HepG2 (cell line): Measurements from ENCODE around the gene XXYLT1. TPM values are rescaled to one million over a fixed set of nuclear protein-coding genes. Genes with fewer than 3 reads are reported as not detected.
A peak's percentile ranks its signal among the peaks of the same experiment; 100 is the strongest.

Experiments
- DNMT1 ChIP-seq: sonication (generic); formaldehyde crosslinking; IDR thresholded peaks from 2 replicates; pipeline ENCODE4 v1.5.1; 2020; ENCODE audit warnings: mild to moderate bottlenecking, missing genetic modification reagents
- EED ChIP-seq: sonication (generic); formaldehyde crosslinking; IDR thresholded peaks from 2 replicates; pipeline ENCODE4 v1.5.0; 2020; ENCODE audit warnings: mild to moderate bottlenecking, missing genetic modification reagents
- EHMT2 ChIP-seq: fragments of 200-600 bp; sonication (generic); IDR thresholded peaks from 2 replicates; pipeline ENCODE4 v1.7.0; 2017; ENCODE audit warnings: antibody characterized with exemption, low read depth, low read length, borderline replicate concordance
- MEIS1 ChIP-seq: sonication (generic); formaldehyde crosslinking; IDR thresholded peaks from 2 replicates; pipeline ENCODE4 v1.9.0; 2021; ENCODE audit warnings: mild to moderate bottlenecking, missing genetic modification reagents, moderate library complexity, borderline replicate concordance
- TBX3 ChIP-seq: fragments of 450-650 bp; IDR thresholded peaks from 2 replicates; pipeline ENCODE4 v1.6.1; 2017; ENCODE audit warnings: antibody characterized with exemption, mild to moderate bottlenecking, inconsistent platforms, borderline replicate concordance
- polyA plus RNA-seq, 8 experiments: library from polyadenylated mRNA; depleted of rRNA in 3 of 8; stranded (reverse) in 7 of 8; unstranded in 1 of 8; fragments of >200 nt; fragmentation: Illumina TruSeq in 4 of 8; extraction: Trizol in 4 of 8; gene quantifications; 2 replicates each; pipeline versions ENCODE4 v1.2.1 to v1.2.3, GENCODE V29; 2011 to 2016; ENCODE audit warnings: low read depth in 4 of 8, missing spikeins in 1 of 8, mixed read lengths in 1 of 8; ENCODE audit not compliant: insufficient read depth in 1 of 8
- total RNA-seq, 5 experiments: library from RNA; depleted of rRNA; stranded (reverse); fragments of >200 nt; fragmentation: Illumina TruSeq; extraction: Trizol; gene quantifications; 2 replicates each; pipeline ENCODE4 v1.2.3, GENCODE V29; 2016; ENCODE audit warnings: low read depth in 1 of 5
- TF ChIP-seq, protein P1 (sequence below): sonication (generic); formaldehyde crosslinking; conservative IDR thresholded peaks from 2 replicates; pipeline ENCODE4 v1.4.0; 2020; ENCODE audit warnings: mild to moderate bottlenecking, missing genetic modification reagents, moderate library complexity
- TF ChIP-seq, protein P2 (sequence below), 2 experiments: sonication (generic) in 1 of 2; formaldehyde crosslinking in 1 of 2; IDR thresholded peaks; 2 replicates each; pipeline versions ENCODE4 v1.6.1 to v1.9.0; 2014 to 2022; ENCODE audit warnings: antibody characterized with exemption in 1 of 2, borderline replicate concordance in 1 of 2, inconsistent platforms in 1 of 2, low read depth in 1 of 2, missing genetic modification reagents in 1 of 2
- TF ChIP-seq, protein P3 (sequence below): sonication (generic); formaldehyde crosslinking; IDR thresholded peaks from 2 replicates; pipeline ENCODE4 v1.5.1; 2020; ENCODE audit warnings: mild to moderate bottlenecking, missing genetic modification reagents
- TF ChIP-seq, protein P4 (sequence below): sonication (generic); formaldehyde crosslinking; IDR thresholded peaks from 2 replicates; pipeline ENCODE4 v1.4.0; 2020; ENCODE audit warnings: missing genetic modification reagents, borderline replicate concordance

The XXYLT1 gene
- total and polyA plus RNA-seq, 2 of the 13 experiments (the other 11 are each of a cell fraction or from before 2014, with no cell fraction given): 17.7 to 19.0 TPM

DNA sequence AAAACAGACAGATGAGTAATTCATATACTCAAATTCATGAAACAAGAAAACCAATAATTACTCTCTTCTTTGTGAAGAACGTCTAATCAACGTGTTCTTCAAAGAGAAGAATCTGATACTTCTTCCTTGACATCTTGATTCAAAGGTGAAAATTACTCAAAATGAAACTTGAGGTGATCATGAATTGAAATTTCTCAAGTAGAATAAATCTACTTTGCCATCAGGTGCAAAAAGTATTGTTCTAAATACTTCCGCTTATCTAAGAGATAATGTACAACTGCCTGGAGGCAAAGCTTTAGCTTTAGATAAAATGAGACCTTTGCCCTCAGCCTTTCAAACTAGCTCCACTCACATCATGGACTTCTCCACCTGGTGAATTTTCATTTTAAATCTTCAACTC is 13.9 kb upstream of the XXYLT1 start (continued):
- TF ChIP-seq TBX3 (no peak), DNMT1 (CRISPR knock-in tag) (no peak), EED (CRISPR knock-in tag) (no peak), MEIS1 (no peak), EHMT2 (no peak)
- TF ChIP-seq, protein P1, sequence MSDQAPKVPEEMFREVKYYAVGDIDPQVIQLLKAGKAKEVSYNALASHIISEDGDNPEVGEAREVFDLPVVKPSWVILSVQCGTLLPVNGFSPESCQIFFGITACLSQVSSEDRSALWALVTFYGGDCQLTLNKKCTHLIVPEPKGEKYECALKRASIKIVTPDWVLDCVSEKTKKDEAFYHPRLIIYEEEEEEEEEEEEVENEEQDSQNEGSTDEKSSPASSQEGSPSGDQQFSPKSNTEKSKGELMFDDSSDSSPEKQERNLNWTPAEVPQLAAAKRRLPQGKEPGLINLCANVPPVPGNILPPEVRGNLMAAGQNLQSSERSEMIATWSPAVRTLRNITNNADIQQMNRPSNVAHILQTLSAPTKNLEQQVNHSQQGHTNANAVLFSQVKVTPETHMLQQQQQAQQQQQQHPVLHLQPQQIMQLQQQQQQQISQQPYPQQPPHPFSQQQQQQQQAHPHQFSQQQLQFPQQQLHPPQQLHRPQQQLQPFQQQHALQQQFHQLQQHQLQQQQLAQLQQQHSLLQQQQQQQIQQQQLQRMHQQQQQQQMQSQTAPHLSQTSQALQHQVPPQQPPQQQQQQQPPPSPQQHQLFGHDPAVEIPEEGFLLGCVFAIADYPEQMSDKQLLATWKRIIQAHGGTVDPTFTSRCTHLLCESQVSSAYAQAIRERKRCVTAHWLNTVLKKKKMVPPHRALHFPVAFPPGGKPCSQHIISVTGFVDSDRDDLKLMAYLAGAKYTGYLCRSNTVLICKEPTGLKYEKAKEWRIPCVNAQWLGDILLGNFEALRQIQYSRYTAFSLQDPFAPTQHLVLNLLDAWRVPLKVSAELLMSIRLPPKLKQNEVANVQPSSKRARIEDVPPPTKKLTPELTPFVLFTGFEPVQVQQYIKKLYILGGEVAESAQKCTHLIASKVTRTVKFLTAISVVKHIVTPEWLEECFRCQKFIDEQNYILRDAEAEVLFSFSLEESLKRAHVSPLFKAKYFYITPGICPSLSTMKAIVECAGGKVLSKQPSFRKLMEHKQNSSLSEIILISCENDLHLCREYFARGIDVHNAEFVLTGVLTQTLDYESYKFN (CRISPR knock-in tag): 0 out of 2 replicates have a peak, but pooled peaks have one; percentile 14
- TF ChIP-seq, protein P2, sequence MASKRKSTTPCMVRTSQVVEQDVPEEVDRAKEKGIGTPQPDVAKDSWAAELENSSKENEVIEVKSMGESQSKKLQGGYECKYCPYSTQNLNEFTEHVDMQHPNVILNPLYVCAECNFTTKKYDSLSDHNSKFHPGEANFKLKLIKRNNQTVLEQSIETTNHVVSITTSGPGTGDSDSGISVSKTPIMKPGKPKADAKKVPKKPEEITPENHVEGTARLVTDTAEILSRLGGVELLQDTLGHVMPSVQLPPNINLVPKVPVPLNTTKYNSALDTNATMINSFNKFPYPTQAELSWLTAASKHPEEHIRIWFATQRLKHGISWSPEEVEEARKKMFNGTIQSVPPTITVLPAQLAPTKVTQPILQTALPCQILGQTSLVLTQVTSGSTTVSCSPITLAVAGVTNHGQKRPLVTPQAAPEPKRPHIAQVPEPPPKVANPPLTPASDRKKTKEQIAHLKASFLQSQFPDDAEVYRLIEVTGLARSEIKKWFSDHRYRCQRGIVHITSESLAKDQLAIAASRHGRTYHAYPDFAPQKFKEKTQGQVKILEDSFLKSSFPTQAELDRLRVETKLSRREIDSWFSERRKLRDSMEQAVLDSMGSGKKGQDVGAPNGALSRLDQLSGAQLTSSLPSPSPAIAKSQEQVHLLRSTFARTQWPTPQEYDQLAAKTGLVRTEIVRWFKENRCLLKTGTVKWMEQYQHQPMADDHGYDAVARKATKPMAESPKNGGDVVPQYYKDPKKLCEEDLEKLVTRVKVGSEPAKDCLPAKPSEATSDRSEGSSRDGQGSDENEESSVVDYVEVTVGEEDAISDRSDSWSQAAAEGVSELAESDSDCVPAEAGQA (IDR thresholded peaks at IDR 0.05; ENCODE audit: low read depth): no peak
- TF ChIP-seq, protein P2 (CRISPR knock-in tag; IDR thresholded peaks at IDR 0.05; ENCODE audit: borderline replicate concordance): no peak
- TF ChIP-seq, protein P3, sequence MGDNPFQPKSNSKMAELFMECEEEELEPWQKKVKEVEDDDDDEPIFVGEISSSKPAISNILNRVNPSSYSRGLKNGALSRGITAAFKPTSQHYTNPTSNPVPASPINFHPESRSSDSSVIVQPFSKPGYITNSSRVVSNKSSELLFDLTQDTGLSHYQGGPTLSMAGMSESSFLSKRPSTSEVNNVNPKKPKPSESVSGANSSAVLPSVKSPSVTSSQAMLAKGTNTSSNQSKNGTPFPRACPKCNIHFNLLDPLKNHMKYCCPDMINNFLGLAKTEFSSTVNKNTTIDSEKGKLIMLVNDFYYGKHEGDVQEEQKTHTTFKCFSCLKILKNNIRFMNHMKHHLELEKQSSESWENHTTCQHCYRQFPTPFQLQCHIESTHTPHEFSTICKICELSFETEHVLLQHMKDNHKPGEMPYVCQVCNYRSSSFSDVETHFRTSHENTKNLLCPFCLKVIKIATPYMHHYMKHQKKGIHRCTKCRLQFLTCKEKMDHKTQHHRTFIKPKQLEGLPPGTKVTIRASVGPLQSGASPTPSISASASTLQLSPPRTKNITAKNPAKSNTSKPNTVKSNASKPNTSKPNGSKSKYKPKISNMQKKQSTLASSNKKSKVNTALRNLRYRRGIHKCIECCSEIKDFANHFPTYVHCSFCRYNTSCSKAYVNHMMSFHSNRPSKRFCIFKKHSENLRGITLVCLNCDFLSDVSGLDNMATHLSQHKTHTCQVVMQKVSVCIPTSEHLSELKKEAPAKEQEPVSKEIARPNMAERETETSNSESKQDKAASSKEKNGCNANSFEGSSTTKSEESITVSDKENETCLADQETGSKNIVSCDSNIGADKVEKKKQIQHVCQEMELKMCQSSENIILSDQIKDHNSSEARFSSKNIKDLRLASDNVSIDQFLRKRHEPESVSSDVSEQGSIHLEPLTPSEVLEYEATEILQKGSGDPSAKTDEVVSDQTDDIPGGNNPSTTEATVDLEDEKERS (CRISPR knock-in tag): no peak
- TF ChIP-seq, protein P4, sequence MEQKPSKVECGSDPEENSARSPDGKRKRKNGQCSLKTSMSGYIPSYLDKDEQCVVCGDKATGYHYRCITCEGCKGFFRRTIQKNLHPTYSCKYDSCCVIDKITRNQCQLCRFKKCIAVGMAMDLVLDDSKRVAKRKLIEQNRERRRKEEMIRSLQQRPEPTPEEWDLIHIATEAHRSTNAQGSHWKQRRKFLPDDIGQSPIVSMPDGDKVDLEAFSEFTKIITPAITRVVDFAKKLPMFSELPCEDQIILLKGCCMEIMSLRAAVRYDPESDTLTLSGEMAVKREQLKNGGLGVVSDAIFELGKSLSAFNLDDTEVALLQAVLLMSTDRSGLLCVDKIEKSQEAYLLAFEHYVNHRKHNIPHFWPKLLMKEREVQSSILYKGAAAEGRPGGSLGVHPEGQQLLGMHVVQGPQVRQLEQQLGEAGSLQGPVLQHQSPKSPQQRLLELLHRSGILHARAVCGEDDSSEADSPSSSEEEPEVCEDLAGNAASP (CRISPR knock-in tag): no peak
